Measurements from ENCODE around the gene ID3.

ID3 gene

DNA sequence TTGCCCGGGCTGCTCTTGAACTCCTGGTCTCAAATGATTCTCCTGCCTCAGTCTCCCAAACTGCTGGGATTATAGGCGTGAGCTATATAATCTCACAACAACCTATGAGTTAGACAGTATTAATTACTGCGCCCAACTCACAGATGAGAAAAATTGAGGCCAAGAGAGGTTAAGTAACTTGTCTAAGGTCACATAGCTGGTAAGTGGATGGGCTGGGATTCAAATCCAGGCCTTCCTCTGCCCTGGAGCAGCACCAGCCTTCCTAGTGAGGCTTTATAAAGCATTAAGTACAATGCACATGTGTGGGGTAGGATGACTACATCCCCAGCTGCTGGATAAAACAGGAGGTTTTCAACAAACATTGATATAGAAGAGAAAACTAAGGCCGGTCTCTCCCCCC lies 43.4 kb downstream of the ID3 start:
- in situ Hi-C loops (cut with MboI; ENCODE audit: low sequenced_read_pairs, unreplicated experiment), result no loop called here
- TF ChIP-seq, protein P1, sequence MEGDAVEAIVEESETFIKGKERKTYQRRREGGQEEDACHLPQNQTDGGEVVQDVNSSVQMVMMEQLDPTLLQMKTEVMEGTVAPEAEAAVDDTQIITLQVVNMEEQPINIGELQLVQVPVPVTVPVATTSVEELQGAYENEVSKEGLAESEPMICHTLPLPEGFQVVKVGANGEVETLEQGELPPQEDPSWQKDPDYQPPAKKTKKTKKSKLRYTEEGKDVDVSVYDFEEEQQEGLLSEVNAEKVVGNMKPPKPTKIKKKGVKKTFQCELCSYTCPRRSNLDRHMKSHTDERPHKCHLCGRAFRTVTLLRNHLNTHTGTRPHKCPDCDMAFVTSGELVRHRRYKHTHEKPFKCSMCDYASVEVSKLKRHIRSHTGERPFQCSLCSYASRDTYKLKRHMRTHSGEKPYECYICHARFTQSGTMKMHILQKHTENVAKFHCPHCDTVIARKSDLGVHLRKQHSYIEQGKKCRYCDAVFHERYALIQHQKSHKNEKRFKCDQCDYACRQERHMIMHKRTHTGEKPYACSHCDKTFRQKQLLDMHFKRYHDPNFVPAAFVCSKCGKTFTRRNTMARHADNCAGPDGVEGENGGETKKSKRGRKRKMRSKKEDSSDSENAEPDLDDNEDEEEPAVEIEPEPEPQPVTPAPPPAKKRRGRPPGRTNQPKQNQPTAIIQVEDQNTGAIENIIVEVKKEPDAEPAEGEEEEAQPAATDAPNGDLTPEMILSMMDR (IDR thresholded peaks at IDR 0.05; ENCODE audit: borderline replicate concordance, control extremely low read depth, extremely low read depth, insufficient read depth, missing control alignments), result no peak

DNA sequence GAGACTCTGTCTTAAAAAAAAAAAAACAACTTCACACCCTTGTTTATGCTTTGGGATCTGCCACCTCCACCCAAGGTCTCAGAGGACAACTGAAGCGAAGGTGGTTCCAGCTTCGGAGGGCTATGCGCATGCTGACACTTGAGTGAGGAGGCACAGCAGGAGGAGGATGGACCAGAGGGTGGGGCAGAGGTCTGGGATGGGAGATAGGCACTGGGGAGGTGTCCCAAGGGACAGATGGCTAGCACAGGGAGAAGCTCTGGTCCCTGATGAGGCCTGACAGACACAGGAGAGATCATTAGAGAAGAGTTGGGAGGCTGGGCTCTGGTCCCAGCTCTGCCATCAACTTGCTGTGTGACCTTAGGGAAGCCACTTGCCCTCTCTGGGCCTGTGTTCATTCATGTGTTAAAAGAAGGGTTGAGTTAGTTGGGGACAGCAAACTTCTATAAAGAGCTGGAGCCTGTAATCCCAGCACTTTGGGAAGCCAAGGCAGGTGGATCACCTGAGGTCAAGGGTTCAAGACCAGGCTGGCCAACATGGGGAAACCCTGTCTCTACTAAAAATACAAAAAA lies 45.1 kb downstream of the ID3 start:
- no peak for DNase-seq (ENCODE audit: low spot score)
- TF ChIP-seq, protein P1 (IDR thresholded peaks at IDR 0.05; ENCODE audit: borderline replicate concordance, control extremely low read depth, extremely low read depth, insufficient read depth, missing control alignments), result no peak
- in situ Hi-C loops (cut with MboI; ENCODE audit: low sequenced_read_pairs, unreplicated experiment), result no loop called here

More for the DNA sequence above, 43.4 kb downstream of the ID3 start:
- no peak for DNase-seq (ENCODE audit: low spot score)

- TF ChIP-seq, protein P1 (IDR thresholded peaks at IDR 0.05; ENCODE audit: borderline replicate concordance, control extremely low read depth, extremely low read depth, insufficient read depth, missing control alignments), result no peak
Observed at GRCh38 chr1:23509896-23510295, 49.4 kb downstream of the ID3 start.

More at GRCh38 chr1:23509896-23510295, 49.4 kb downstream of the ID3 start:
- no peak for DNase-seq (ENCODE audit: low spot score)
- in situ Hi-C loops (cut with MboI; ENCODE audit: low sequenced_read_pairs, unreplicated experiment), result no loop called here
